HL-60 (cell line): ENCODE data around the gene ESRRB.

Experiments
- GABPA ChIP-seq: IDR thresholded peaks from 2 replicates; pipeline ENCODE4 v1.6.1; 2012; ENCODE audit warnings: low read depth
- TF ChIP-seq, protein P1 (sequence below): IDR thresholded peaks from one replicate; pipeline ENCODE4 v1.5.1; 2011; ENCODE audit warnings: low read length, control low read depth, inconsistent platforms; ENCODE audit not compliant: insufficient read depth
- TF ChIP-seq, protein P2 (sequence below): IDR thresholded peaks from 2 replicates; pipeline ENCODE4 v1.6.1; 2012; ENCODE audit warnings: low read depth; ENCODE audit not compliant: insufficient replicate concordance

DNA sequence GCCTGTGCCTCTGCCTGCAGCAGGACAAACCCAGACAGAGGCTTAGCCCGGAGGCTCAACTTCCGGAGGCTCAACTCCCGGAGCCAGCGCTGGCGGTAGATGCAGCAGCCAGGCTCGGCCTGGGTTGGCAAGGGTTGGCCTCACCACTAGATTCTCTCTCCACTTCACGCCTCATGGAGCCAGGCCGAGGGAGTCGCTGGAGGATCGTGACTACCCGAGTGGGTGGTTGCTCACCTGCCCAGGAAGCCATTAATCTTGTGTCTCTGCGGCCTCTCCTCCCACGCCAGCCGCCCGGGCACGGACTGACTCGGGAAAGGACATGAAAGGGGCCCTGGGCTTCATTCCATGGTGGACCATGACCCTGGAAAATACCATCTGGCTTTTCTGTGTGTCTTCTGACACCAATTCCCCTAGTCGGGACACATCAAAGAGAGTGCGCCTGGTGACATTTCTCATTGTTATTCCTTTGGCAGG, 20.8 kb downstream of the ESRRB start:
- TF ChIP-seq, protein P1, sequence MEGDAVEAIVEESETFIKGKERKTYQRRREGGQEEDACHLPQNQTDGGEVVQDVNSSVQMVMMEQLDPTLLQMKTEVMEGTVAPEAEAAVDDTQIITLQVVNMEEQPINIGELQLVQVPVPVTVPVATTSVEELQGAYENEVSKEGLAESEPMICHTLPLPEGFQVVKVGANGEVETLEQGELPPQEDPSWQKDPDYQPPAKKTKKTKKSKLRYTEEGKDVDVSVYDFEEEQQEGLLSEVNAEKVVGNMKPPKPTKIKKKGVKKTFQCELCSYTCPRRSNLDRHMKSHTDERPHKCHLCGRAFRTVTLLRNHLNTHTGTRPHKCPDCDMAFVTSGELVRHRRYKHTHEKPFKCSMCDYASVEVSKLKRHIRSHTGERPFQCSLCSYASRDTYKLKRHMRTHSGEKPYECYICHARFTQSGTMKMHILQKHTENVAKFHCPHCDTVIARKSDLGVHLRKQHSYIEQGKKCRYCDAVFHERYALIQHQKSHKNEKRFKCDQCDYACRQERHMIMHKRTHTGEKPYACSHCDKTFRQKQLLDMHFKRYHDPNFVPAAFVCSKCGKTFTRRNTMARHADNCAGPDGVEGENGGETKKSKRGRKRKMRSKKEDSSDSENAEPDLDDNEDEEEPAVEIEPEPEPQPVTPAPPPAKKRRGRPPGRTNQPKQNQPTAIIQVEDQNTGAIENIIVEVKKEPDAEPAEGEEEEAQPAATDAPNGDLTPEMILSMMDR = no peak
- no peak for TF ChIP-seq GABPA
- TF ChIP-seq, protein P2, sequence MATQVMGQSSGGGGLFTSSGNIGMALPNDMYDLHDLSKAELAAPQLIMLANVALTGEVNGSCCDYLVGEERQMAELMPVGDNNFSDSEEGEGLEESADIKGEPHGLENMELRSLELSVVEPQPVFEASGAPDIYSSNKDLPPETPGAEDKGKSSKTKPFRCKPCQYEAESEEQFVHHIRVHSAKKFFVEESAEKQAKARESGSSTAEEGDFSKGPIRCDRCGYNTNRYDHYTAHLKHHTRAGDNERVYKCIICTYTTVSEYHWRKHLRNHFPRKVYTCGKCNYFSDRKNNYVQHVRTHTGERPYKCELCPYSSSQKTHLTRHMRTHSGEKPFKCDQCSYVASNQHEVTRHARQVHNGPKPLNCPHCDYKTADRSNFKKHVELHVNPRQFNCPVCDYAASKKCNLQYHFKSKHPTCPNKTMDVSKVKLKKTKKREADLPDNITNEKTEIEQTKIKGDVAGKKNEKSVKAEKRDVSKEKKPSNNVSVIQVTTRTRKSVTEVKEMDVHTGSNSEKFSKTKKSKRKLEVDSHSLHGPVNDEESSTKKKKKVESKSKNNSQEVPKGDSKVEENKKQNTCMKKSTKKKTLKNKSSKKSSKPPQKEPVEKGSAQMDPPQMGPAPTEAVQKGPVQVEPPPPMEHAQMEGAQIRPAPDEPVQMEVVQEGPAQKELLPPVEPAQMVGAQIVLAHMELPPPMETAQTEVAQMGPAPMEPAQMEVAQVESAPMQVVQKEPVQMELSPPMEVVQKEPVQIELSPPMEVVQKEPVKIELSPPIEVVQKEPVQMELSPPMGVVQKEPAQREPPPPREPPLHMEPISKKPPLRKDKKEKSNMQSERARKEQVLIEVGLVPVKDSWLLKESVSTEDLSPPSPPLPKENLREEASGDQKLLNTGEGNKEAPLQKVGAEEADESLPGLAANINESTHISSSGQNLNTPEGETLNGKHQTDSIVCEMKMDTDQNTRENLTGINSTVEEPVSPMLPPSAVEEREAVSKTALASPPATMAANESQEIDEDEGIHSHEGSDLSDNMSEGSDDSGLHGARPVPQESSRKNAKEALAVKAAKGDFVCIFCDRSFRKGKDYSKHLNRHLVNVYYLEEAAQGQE = no peak
